ENCODE measurements around the gene LRRC36.

GRCh38 chr16:67364600-67365235, 38.1 kb downstream of the LRRC36 start:
- TF ChIP-seq, protein P1, sequence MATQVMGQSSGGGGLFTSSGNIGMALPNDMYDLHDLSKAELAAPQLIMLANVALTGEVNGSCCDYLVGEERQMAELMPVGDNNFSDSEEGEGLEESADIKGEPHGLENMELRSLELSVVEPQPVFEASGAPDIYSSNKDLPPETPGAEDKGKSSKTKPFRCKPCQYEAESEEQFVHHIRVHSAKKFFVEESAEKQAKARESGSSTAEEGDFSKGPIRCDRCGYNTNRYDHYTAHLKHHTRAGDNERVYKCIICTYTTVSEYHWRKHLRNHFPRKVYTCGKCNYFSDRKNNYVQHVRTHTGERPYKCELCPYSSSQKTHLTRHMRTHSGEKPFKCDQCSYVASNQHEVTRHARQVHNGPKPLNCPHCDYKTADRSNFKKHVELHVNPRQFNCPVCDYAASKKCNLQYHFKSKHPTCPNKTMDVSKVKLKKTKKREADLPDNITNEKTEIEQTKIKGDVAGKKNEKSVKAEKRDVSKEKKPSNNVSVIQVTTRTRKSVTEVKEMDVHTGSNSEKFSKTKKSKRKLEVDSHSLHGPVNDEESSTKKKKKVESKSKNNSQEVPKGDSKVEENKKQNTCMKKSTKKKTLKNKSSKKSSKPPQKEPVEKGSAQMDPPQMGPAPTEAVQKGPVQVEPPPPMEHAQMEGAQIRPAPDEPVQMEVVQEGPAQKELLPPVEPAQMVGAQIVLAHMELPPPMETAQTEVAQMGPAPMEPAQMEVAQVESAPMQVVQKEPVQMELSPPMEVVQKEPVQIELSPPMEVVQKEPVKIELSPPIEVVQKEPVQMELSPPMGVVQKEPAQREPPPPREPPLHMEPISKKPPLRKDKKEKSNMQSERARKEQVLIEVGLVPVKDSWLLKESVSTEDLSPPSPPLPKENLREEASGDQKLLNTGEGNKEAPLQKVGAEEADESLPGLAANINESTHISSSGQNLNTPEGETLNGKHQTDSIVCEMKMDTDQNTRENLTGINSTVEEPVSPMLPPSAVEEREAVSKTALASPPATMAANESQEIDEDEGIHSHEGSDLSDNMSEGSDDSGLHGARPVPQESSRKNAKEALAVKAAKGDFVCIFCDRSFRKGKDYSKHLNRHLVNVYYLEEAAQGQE (tag by site-specific recombination; IDR thresholded peaks at IDR 0.05) = no peak
- no peak for TF ChIP-seq CTCF (tag by site-specific recombination; IDR thresholded peaks at IDR 0.05)
- TF ChIP-seq AEBP2 (tag by site-specific recombination; IDR thresholded peaks at IDR 0.05; ENCODE audit: borderline replicate concordance) = no peak
- no peak for TF ChIP-seq ZNF239 (tag by site-specific recombination; IDR thresholded peaks at IDR 0.05)
- TF ChIP-seq, protein P2, sequence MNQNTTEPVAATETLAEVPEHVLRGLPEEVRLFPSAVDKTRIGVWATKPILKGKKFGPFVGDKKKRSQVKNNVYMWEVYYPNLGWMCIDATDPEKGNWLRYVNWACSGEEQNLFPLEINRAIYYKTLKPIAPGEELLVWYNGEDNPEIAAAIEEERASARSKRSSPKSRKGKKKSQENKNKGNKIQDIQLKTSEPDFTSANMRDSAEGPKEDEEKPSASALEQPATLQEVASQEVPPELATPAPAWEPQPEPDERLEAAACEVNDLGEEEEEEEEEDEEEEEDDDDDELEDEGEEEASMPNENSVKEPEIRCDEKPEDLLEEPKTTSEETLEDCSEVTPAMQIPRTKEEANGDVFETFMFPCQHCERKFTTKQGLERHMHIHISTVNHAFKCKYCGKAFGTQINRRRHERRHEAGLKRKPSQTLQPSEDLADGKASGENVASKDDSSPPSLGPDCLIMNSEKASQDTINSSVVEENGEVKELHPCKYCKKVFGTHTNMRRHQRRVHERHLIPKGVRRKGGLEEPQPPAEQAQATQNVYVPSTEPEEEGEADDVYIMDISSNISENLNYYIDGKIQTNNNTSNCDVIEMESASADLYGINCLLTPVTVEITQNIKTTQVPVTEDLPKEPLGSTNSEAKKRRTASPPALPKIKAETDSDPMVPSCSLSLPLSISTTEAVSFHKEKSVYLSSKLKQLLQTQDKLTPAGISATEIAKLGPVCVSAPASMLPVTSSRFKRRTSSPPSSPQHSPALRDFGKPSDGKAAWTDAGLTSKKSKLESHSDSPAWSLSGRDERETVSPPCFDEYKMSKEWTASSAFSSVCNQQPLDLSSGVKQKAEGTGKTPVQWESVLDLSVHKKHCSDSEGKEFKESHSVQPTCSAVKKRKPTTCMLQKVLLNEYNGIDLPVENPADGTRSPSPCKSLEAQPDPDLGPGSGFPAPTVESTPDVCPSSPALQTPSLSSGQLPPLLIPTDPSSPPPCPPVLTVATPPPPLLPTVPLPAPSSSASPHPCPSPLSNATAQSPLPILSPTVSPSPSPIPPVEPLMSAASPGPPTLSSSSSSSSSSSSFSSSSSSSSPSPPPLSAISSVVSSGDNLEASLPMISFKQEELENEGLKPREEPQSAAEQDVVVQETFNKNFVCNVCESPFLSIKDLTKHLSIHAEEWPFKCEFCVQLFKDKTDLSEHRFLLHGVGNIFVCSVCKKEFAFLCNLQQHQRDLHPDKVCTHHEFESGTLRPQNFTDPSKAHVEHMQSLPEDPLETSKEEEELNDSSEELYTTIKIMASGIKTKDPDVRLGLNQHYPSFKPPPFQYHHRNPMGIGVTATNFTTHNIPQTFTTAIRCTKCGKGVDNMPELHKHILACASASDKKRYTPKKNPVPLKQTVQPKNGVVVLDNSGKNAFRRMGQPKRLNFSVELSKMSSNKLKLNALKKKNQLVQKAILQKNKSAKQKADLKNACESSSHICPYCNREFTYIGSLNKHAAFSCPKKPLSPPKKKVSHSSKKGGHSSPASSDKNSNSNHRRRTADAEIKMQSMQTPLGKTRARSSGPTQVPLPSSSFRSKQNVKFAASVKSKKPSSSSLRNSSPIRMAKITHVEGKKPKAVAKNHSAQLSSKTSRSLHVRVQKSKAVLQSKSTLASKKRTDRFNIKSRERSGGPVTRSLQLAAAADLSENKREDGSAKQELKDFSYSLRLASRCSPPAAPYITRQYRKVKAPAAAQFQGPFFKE (tag by site-specific recombination; IDR thresholded peaks at IDR 0.05; ENCODE audit: borderline replicate concordance) = no peak
- TF ChIP-seq PRDM1 (tag by site-specific recombination; IDR thresholded peaks at IDR 0.05) = no peak
